ENCODE measurements around the gene APOB.

- TF ChIP-seq, protein P1, sequence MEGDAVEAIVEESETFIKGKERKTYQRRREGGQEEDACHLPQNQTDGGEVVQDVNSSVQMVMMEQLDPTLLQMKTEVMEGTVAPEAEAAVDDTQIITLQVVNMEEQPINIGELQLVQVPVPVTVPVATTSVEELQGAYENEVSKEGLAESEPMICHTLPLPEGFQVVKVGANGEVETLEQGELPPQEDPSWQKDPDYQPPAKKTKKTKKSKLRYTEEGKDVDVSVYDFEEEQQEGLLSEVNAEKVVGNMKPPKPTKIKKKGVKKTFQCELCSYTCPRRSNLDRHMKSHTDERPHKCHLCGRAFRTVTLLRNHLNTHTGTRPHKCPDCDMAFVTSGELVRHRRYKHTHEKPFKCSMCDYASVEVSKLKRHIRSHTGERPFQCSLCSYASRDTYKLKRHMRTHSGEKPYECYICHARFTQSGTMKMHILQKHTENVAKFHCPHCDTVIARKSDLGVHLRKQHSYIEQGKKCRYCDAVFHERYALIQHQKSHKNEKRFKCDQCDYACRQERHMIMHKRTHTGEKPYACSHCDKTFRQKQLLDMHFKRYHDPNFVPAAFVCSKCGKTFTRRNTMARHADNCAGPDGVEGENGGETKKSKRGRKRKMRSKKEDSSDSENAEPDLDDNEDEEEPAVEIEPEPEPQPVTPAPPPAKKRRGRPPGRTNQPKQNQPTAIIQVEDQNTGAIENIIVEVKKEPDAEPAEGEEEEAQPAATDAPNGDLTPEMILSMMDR (IDR thresholded peaks at IDR 0.05), result no peak
- no peak for TF ChIP-seq EP300 (IDR thresholded peaks at IDR 0.05)
- no peak for TF ChIP-seq POLR2A (IDR thresholded peaks at IDR 0.05)
These were observed 2.6 kb upstream of the APOB start for GRCh38 chr2:21046506-21046905.
